Stomach (tissue), 9 donors: ENCODE measurements around the gene C10orf105. TPM values are rescaled to one million over a fixed set of nuclear protein-coding genes. Genes with fewer than 3 reads are reported as not detected.
A peak's percentile ranks its signal among the peaks of the same experiment; 100 is the strongest.

Experiments used
- DNase-seq, 2 donors: peaks; one replicate each; pipeline versions ENCODE4 v3.0.0 to v3.0.0-alpha.2; 2013 to 2019
- H3K27ac ChIP-seq, 5 donors: fragments of 200-600 bp in 4 of 5; sonication (generic) in 4 of 5; one replicate each; pipeline ENCODE4 v1.5.1; 2013 to 2019; ENCODE audit warnings: mild to moderate bottlenecking in 1 of 5, moderate library complexity in 1 of 5
- H3K27me3 ChIP-seq, 3 donors: fragments of 200-600 bp; sonication (generic); one replicate each; pipeline ENCODE4 v1.5.1; 2017 to 2019; ENCODE audit warnings: mixed run types in 1 of 3
- H3K36me3 ChIP-seq, 4 donors: fragments of 200-600 bp; sonication (generic); 1 replicate in 3 of 4; 2 replicates in 1 of 4; pipeline ENCODE4 v1.5.1; 2016 to 2019
- H3K4me1 ChIP-seq, 4 donors: fragments of 200-600 bp; sonication (generic); one replicate each; pipeline ENCODE4 v1.5.1; 2016 to 2019
- H3K4me3 ChIP-seq, 4 donors: fragments of 200-600 bp; sonication (generic) in 3 of 4; one replicate each; pipeline ENCODE4 v1.5.1; 2016 to 2019; ENCODE audit warnings: mild to moderate bottlenecking in 1 of 4
- H3K9me3 ChIP-seq, 4 donors: fragments of 200-600 bp; sonication (generic); one replicate each; pipeline ENCODE4 v1.5.1; 2016 to 2019
- CTCF ChIP-seq, 7 experiments: fragments of 450-650 bp in 4 of 7; fragments of 200-600 bp in 3 of 7; sonication (generic) in 3 of 7; IDR thresholded peaks; one replicate each; pipeline ENCODE4 v1.5.1; 2016 to 2019; ENCODE audit warnings: antibody characterized with exemption in 7 of 7, control low read depth in 2 of 7, mild to moderate bottlenecking in 1 of 7
- EP300 ChIP-seq: sonication (generic); formaldehyde crosslinking; IDR thresholded peaks from one replicate; pipeline ENCODE4 v1.6.1; 2017; ENCODE audit warnings: antibody characterized with exemption
- POLR2A ChIP-seq, 4 donors: fragments of 450-650 bp; IDR thresholded peaks; one replicate each; pipeline ENCODE4 v1.6.1; 2016; ENCODE audit warnings: antibody characterized with exemption in 4 of 4, control low read depth in 2 of 4, mild to moderate bottlenecking in 1 of 4, moderate library complexity in 1 of 4
- POLR2AphosphoS5 ChIP-seq, 3 donors: sonication (generic); formaldehyde crosslinking; IDR thresholded peaks; one replicate each; pipeline ENCODE4 v1.6.1; 2016; ENCODE audit warnings: antibody characterized with exemption in 3 of 3
- WGBS, 5 donors: extraction: QIAGEN DNeasy Blood & Tissue Kit in 3 of 5; methylation state at CpG; one replicate each; pipeline versions ENCODE4 v1.1.5 to v1.1.7; 2013 to 2018; 5-methylcytosine and 5-hydroxymethylcytosine counted together
- intact Hi-C: fragments of 100-400 bp; cut with DNase I; formaldehyde crosslinking; loops from one replicate; pipeline ENCODE4 v1.15.1; 2023; ENCODE audit warnings: low total_unique reads
- polyA plus RNA-seq, 3 donors: library from polyadenylated mRNA; stranded (reverse); fragments of 200-250 nt; gene quantifications; one replicate each; pipeline ENCODE4 v1.2.3, GENCODE V29; 2013
- total RNA-seq, 5 donors: library from RNA; depleted of rRNA; stranded (reverse); fragments of >200 nt; gene quantifications; one replicate each; pipeline versions ENCODE4 v1.1.0 to v1.2.3, GENCODE V29; 2014 to 2016
- donor health status: healthy with polysubstance abuse.
- donor health status: Bipolar disorder and iron deficiency.
- donor health status: healthy.

The C10orf105 gene
- total and polyA plus RNA-seq, 8 donors: 0.03 TPM; not detected in 7

- Histone ChIP-seq H3K27me3 (no peaks in the 10 kb centered on the region), H3K36me3 (no peaks in the 10 kb centered on the region), H3K4me3 (no peak overlapping the region), H3K9me3 (no peaks in the 10 kb centered on the region), H3K27ac (peak overlapping the region; percentile 28 to 92 (median 79)), H3K4me1 (peaks cover 39 to 58% (median 46%) of the 10 kb centered on the region in 4 donors)
- DNase-seq: peak; percentile 57 to 83
- intact Hi-C loops: no loop called here
- TF ChIP-seq POLR2AphosphoS5 (IDR thresholded peaks at IDR 0.05) (peak in 1 of 3 donors; percentile 8), EP300 (no peak), POLR2A (IDR thresholded peaks at IDR 0.05) (no peak), CTCF (IDR thresholded peaks at IDR 0.05) (no peak)
- WGBS, 5 donors: 39 to 50% (median 41%) methylated on average over 10 of the region's 10 CpGs
Observed at GRCh38 chr10:71729161-71729636, 9.6 kb upstream of the C10orf105 start.

- Histone ChIP-seq H3K27me3 (no peaks in the 10 kb centered on the region), H3K9me3 (no peaks in the 10 kb centered on the region), H3K36me3 (no peaks in the 10 kb centered on the region), H3K4me1 (peaks cover 39 to 58% (median 46%) of the 10 kb centered on the region in 4 donors), H3K27ac (peak overlapping the region; percentile 72 to 92 (median 79)), H3K4me3 (no peak overlapping the region)
- DNase-seq: peak; percentile 70 to 86
- intact Hi-C loops: no loop called here
- 21 to 45% (median 31%) methylated on average over 8 of the region's 8 CpGs for WGBS, 5 donors
- peak in 2 of 3 donors; percentile 16 to 54 for TF ChIP-seq POLR2AphosphoS5 (IDR thresholded peaks at IDR 0.05)
- no peak for TF ChIP-seq POLR2A (IDR thresholded peaks at IDR 0.05)
Observed at GRCh38 chr10:71727738-71728737, 8.5 kb upstream of the C10orf105 start.

GRCh38 chr10:71727105-71727737 is 7.6 kb upstream of the C10orf105 start:
- H3K27ac ChIP-seq: peak overlapping the region; percentile 72 to 92 (median 79)
- WGBS, 5 donors: 57 to 70% (median 67%) methylated on average over 11 to 12 of the region's 12 CpGs
- H3K36me3 ChIP-seq: no peaks in the 10 kb centered on the region
- no peaks in the 10 kb centered on the region for H3K9me3 ChIP-seq
- peaks cover 39 to 58% (median 46%) of the 10 kb centered on the region in 4 donors for H3K4me1 ChIP-seq
- intact Hi-C loops: no loop called here
- TF ChIP-seq POLR2AphosphoS5 (IDR thresholded peaks at IDR 0.05) (no peak), CTCF (IDR thresholded peaks at IDR 0.05) (no peak)
- DNase-seq: peak in 1 of 2 donors; percentile 44
- H3K27me3 ChIP-seq: no peaks in the 10 kb centered on the region
- no peak overlapping the region for H3K4me3 ChIP-seq

GRCh38 chr10:71726580-71727104 is 7.1 kb upstream of the C10orf105 start:
- peaks cover 39 to 58% (median 46%) of the 10 kb centered on the region in 4 donors for H3K4me1 ChIP-seq
- H3K4me3 ChIP-seq: no peak overlapping the region
- no peaks in the 10 kb centered on the region for H3K9me3 ChIP-seq
- peak overlapping the region; percentile 16 to 92 (median 79) for H3K27ac ChIP-seq
- 64 to 75% (median 73%) methylated on average over 8 to 11 of the region's 11 CpGs for WGBS, 5 donors
- H3K27me3 ChIP-seq: no peaks in the 10 kb centered on the region
- DNase-seq: no peak
- no peaks in the 10 kb centered on the region for H3K36me3 ChIP-seq
- intact Hi-C loops: no loop called here
- TF ChIP-seq POLR2A (IDR thresholded peaks at IDR 0.05): no peak
- TF ChIP-seq POLR2AphosphoS5 (IDR thresholded peaks at IDR 0.05): no peak
- no peak for TF ChIP-seq CTCF (IDR thresholded peaks at IDR 0.05)
- TF ChIP-seq EP300: no peak
